ENCODE data around the gene CALHM1. TPM values are rescaled to one million over a fixed set of nuclear protein-coding genes. Genes with fewer than 3 reads are reported as not detected.

CALHM1 gene
- total RNA-seq, 4 donors from 2014 or later, result not detected

DNA sequence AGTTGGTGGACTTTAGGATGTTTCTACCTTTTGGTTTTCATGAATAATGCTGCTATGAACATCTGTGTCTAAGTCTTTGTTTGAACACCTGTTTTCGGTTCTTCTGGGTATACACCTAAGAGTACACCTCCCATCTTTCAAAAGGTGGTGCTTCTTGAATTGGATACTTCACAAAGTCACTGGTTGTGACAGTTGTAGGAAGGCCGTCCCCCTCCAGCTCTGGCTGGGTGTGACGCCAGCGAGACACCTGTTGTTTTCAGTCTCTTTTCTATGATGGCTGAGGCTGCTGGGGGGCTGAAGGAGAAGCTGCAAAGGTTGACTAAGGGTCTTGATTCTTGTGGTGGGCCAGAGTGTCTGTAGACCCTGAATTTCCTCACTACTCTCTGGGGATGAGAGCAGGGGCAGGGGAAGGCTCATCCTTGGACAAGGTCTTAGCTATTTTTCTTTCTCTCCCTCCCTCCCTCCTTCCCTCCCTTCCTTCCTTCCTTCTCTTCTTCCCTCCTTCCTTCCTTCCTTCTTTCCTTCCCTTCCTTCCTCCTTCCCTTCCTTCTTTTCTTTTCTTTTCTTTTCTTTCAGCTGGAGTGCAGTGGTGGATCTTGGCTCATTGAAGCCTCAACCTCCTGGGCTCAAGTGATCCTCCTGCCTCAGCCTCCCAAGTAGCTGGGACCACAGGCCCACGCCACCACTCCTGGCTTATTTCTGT lies 40.4 kb upstream of the CALHM1 start:
- H3K4me1 ChIP-seq, result peaks cover 0 to 3% of the 10 kb centered on the region in 2 donors
- ATAC-seq (no peak), DNase-seq (no peak)
- H3K4me3 ChIP-seq, result no peak overlapping the region
- peaks cover 7 to 15% (median 11%) of the 10 kb centered on the region in 3 donors for H3K27me3 ChIP-seq
- in situ Hi-C loops (cut with MboI; ENCODE audit: low sequenced_read_pairs in 4 of 4), result no loop called here
- TF ChIP-seq CTCF (IDR thresholded peaks at IDR 0.05 in 4 of 5, conservative IDR thresholded peaks at IDR 0.05 in 1 of 5), result no peak
- no peak for TF ChIP-seq POLR2A (IDR thresholded peaks at IDR 0.05)
- H3K36me3 ChIP-seq, result no peaks in the 10 kb centered on the region
- H3K9me3 ChIP-seq, result no peaks in the 10 kb centered on the region
- H3K27ac ChIP-seq, result no peak overlapping the region
- intact Hi-C loops (cut with DNase I; ENCODE audit: low total_unique reads), result no loop called here

- intact Hi-C loops (cut with DNase I; ENCODE audit: low total_unique reads), result no loop called here
- H3K27me3 ChIP-seq, result peaks cover 13 to 15% (median 13%) of the 10 kb centered on the region in 3 donors
These were observed 38.6 kb upstream of the CALHM1 start for GRCh38 chr10:103497161-103497915.

GRCh38 chr10:103495321-103495720 lies 36.6 kb upstream of the CALHM1 start:
- DNase-seq (no peak), ATAC-seq (no peak)
- in situ Hi-C loops (cut with MboI; ENCODE audit: low sequenced_read_pairs in 4 of 4), result no loop called here
- no peaks in the 10 kb centered on the region for H3K36me3 ChIP-seq
- peaks cover 13 to 15% (median 13%) of the 10 kb centered on the region in 3 donors for H3K27me3 ChIP-seq
- no peaks in the 10 kb centered on the region for H3K9me3 ChIP-seq
- H3K27ac ChIP-seq, result no peak overlapping the region
- intact Hi-C loops (cut with DNase I; ENCODE audit: low total_unique reads), result no loop called here
- TF ChIP-seq POLR2A (IDR thresholded peaks at IDR 0.05) (no peak), CTCF (IDR thresholded peaks at IDR 0.05 in 4 of 5, conservative IDR thresholded peaks at IDR 0.05 in 1 of 5) (no peak)
- H3K4me1 ChIP-seq, result peaks cover 0 to 8% of the 10 kb centered on the region in 2 donors
- H3K4me3 ChIP-seq, result no peak overlapping the region

More at GRCh38 chr10:103497161-103497915, 38.6 kb upstream of the CALHM1 start:
- Histone ChIP-seq H3K36me3 (no peaks in the 10 kb centered on the region), H3K4me3 (no peak overlapping the region), H3K9me3 (no peaks in the 10 kb centered on the region), H3K27ac (no peak overlapping the region), H3K4me1 (peaks cover 0 to 8% of the 10 kb centered on the region in 2 donors)
- ATAC-seq (no peak), DNase-seq (no peak)
- in situ Hi-C loops (cut with MboI; ENCODE audit: low sequenced_read_pairs in 4 of 4), result no loop called here
- TF ChIP-seq CTCF (IDR thresholded peaks at IDR 0.05 in 4 of 5, conservative IDR thresholded peaks at IDR 0.05 in 1 of 5) (no peak), POLR2A (IDR thresholded peaks at IDR 0.05) (no peak)

GRCh38 chr10:103493916-103494877 lies 35.5 kb upstream of the CALHM1 start:
- H3K4me3 ChIP-seq, result peak overlapping the region; percentile 42 to 61 (median 51)
- peaks cover 13 to 15% (median 13%) of the 10 kb centered on the region in 3 donors for H3K27me3 ChIP-seq
- H3K9me3 ChIP-seq, result no peaks in the 10 kb centered on the region
- in situ Hi-C loops (cut with MboI; ENCODE audit: low sequenced_read_pairs in 4 of 4), result no loop called here
- no peak overlapping the region for H3K27ac ChIP-seq
- intact Hi-C loops (cut with DNase I; ENCODE audit: low total_unique reads), result no loop called here
- no peak for DNase-seq
- TF ChIP-seq CTCF (IDR thresholded peaks at IDR 0.05 in 4 of 5, conservative IDR thresholded peaks at IDR 0.05 in 1 of 5) (no peak), POLR2A (IDR thresholded peaks at IDR 0.05) (no peak)
- peak in 1 of 2 donors; percentile 8 for ATAC-seq
- peaks cover 0 to 8% of the 10 kb centered on the region in 2 donors for H3K4me1 ChIP-seq
- H3K36me3 ChIP-seq, result no peaks in the 10 kb centered on the region

Measured in gastrocnemius medialis (tissue), 4 donors.